GM19463 (cell line): ENCODE measurements around the gene NACA.

Experiments
- ATAC-seq: cut with Tn5 transposase; IDR thresholded peaks from one replicate; pipeline ENCODE4 v1.9.1; 2021; ENCODE audit warnings: mild to moderate bottlenecking, moderate library complexity; ENCODE audit not compliant: unreplicated experiment

Gene NACA

DNA sequence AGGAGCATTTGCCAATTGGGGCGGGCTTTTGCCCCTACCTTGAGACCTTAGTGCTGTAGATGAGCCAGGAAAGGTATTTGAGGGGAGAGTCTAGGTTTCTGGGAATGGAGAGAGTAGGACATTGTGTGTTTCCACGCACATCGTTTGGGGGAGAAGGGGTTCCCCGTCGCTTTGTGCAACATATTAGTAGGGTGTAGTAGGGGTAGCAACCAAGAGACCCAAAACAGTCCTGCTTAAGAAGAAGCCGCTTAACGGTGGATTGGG lies 36.3 kb downstream of the NACA start:
- ATAC-seq: peak; percentile 0

DNA sequence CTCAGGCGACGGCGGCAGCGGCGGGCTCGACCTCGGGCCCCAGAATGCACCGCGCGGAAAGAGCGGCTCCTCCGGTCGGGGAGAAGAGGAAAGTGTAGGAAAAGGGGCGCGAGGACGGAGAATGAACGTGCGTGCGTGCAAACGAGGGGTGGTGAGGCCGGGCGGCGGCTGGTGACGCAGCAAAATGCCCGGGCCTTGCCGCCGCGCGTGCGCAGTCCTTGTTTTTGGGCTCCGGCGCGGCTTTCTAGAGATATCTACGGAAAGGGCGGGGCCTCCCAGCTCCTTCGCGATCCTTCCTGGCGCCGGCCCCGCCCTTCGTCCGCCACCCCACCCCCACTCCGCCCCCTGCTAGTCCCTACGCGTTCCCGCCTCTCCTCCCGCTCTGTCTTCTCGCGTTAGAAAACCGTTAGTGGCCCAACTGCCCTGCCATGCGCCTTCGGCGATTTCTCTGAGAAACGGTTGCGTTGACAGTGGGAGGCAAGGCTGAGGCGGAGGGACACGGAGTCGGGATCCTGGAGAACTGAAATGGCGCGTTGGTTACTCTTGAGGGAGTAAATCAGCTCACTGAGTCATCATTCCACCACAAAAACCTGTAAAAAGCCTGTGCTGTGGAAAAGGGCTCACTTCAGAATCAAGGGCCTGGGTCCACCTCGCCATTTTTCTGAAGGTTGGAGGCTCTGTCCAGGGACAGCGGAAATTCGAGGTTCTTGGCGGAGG lies 36.8 kb downstream of the NACA start, which contains the start of gene PTGES3:
Gene PTGES3 (minus strand): TSS at position 156 of the 717 bp plus-strand sequence. CDS start 285 bp downstream, outside the sequence.
- ATAC-seq: peak; percentile 59

DNA sequence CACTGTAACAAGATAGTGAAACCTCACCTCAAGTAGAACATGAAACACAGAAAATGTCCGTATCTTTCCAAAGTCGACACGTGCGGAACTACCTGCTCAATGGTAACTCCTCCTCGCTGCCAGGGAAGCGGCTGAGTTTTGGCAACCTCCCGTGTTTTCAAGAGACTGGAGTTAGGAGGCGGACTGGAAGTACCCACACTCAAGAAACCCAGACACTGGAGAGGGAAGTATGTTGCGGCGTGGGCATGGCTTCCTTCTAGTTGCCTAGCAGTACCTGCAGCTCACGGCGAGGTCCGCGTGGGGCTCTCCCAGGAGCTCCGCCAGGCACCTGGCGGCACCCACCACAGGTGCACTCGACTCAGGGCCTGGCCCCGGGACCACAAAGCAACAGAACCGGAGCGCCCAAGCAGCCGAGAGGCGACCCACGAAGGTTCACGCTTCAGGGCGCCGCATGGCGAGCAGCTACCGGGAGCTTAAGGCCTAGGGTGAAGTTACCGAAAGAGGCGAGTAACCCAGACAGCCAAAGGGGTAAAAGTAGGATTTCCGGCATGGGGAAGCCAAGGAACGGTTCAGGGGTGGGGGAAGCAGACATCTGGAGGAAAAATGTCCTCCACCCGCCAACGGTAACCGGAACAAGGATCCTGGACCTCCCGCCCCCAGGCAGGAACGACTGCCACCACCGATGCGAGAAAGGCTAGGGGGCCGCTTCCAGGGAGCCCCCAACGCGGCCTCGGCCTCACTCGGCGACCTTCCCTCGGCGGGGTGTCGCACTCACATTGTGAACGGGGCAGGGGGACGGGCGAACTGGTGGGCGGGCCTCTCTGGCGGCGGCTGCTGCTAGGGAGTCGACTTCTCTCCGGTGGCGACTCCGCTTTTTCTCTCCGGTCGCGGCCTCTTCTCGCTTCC lies 37.6 kb downstream of the NACA start:
- ATAC-seq: no peak

DNA sequence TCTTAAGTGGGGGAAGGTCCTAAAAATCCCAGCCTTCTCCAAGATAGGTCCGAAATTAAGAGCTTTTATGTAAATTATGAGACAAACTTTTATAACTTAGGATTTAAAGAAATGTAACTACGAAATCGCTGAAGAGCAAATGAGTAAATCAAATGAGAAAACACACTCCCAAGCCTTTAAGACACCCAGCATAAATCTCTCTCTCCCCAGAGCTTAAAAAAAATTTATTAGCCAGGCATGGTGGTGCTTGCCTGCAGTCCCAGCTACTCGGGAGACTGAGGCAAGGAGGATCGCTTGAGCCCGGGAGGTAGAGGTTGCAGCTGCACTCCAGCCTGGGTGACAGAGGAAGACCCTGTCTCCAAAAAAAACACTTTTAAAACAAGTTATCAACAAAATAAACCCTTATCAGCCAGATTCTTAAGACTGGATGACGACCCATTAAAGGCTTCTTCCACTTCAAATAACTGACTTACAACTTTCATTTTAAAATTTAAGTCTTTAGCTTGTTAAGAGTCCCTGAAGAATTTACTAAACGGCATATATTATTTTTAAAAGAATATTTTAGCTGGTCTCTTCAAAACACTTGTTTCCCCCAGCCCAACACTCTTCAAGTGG lies 40.2 kb downstream of the NACA start:
- ATAC-seq: no peak

DNA sequence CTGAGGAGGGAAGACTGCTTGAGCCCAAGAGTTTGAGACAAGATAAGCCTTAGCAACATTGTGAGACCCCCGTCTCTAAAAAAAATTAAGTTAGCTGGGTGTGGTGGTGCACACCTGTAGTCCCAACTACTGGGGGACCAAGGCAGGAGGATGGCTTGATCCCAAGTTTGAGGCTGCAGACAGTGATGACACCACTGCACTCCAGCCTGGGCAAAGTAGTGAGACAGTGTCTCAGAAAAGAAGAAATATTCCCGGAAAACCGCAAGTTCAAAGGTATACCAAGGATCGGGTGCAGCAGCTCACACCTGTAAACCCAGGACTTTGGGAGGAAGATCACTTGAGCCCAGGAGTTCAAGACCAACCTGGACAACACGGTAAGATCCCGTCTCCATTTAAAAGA lies 42.8 kb downstream of the NACA start:
- ATAC-seq: no peak

DNA sequence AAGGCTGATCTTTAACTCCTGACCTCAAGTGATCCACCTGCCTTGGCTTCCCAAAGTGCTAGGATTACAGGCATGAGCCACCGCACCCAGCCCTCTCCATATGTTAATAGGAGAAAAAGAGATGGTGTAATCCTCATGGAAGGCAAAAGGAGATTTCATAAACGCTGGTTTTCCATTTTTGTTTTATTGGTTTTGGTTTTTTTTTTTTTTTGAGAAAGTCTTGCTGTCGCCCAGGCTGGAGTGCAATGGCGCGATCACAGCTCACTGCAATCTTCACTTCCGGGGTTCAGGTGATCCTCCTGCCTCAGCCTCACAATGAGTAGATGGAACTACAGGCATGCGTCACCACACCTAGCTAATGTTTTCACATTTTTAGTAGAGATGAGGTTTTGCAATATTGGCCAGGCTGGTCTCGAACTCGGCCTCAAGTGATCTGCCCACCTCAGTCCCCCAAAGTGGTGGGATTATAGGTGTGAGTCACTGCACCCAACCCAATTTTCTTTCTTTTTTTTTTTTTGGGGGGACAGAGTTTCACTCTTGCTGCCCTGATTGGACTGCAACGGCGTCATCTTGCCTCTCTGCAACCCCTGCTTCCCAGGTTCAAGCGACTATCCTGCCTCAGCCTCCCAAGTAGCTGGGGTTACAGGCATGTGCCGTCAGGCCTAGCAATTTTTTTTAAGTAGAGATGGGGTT lies 45.1 kb downstream of the NACA start:
- ATAC-seq: no peak

DNA sequence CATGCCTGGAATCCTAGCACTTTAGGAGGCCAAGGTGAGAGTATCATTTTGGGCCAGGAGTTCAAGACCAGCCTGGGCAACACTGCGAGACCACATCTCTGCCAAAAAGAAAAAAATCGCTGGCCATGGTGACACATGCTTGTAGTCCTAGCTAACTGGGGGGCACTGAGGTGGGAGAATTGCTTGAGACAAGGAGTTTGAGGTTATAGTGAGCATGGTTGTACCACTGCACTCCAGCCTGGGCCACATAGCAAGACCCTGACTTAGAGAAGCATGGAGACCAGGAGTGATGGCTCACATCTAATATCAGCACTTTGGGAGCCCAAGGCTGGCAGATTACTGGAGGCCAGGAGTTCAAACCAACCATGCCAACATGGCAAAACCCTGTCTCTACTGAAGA lies 46.2 kb downstream of the NACA start:
- no peak for ATAC-seq

DNA sequence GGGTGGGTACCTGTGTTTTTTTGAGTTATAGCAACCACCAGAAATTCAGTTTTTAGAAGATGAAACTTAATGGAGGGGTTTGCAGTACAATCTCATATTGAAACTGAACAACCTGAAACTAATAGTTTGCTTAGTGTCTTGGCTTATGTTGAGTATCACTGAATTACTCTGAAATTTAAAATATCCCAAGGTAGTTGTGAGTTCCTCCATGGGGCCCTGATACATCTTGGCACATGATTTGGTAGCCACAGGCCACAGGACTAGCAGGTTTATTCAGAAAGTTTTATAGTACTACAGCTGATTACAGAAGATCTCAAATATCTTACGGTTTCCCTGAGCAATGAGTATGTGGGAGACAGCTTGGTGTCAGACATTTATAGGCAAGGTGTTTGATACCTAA lies 47.4 kb downstream of the NACA start:
- ATAC-seq: no peak

DNA sequence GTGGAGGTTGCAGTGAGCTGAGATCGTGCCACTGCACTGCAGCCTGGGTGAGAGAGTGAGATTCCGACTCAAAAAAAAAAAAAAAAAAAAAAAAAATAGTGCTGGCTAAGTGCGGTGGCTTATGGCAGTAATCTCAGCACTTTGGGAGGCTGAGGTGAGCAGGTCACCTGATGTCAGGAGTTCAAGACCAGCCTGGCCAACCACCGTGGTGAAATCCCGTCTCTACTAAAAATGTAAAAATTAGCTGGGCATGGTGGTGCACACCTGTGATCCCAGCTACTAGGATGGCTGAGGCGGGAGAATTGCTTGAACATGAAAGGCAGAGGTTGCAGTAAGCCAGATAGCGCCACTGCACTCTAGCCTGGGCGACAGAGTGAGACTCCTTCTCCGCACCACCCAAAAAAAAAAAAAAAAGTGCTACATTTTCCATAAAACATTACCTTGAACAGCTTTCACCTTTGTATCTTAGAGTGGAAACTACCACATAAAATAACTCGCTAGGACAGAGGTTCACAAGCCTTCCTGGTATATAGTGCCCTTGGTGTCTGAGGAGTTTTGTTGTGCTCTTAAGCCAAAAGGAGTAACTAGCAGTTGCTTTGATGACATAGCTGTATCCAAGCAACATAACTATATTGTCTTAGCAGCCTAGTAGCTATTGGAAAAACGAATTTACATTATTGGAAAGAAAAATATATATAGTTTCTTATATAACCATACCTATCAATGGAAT lies 48.1 kb downstream of the NACA start:
- ATAC-seq: no peak

DNA sequence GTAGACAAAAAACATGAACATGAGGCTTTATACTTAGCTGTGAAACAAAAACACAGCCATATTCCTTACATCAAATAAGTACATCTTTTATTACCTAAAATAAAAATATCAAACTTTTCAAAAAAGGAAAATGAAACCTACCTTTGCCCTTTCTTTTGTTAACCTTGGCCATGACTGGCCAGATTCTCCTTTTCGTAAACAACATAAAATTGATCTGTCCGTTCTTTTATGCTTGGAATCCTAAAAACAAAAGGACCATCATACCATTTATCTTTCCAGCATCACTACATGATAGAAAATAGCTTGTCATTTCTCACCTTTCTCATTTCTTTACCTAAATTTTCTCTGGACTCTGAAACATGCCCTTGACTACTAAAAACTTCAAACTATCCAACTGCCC lies 53.5 kb downstream of the NACA start:
- no peak for ATAC-seq

DNA sequence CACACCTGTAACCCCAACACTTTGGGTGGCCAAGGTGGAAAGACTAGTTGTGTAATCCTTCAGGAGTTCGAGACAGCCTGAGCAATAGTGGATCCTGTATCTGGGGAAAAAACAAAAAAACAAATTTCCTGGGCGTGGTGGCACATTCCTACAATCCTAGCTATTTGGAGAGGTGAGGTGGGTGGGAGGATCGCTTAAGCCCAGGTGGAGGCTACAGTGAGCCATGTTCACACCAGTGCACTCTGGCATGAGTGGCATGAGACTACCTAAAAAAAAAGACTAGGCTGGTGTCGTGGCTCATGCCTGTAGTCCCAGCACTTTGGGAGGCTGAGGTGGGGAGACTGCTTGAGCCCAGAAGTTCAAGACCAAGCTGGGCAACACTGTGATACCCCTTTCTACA lies 54.3 kb downstream of the NACA start:
- ATAC-seq: no peak

DNA sequence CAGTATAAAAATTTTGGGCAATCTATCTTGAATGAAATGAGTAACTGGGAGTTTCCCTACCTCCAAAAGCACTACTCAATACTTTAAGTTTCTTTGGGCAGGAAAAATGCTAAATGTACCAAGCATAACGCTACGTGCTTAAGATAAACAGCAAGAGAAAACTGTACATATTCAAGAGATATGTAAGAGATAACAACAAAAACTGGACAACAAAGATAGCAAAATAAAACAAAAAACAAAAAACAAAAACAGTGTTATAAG lies 57.0 kb downstream of the NACA start:
- no peak for ATAC-seq
